Measurements from ENCODE around the gene PLEKHG5.
"Not testable (repeated sequence)": the region's sequence is repeated elsewhere in the genome, so short reads cannot be mapped to it uniquely, and the experiment has no call there.

The PLEKHG5 gene

GRCh38 chr1:6445062-6445763, 46.3 kb downstream of the PLEKHG5 start:
- peak; percentile 68 for DNase-seq (ENCODE audit: low spot score)

- no peak for DNase-seq (ENCODE audit: low spot score)
Measured at GRCh38 chr1:6444377-6444776, 47.1 kb downstream of the PLEKHG5 start.

- DNase-seq (ENCODE audit: low spot score): no peak
Measured at GRCh38 chr1:6443339-6444115, 47.9 kb downstream of the PLEKHG5 start.

- no peak for DNase-seq (ENCODE audit: low spot score)
Measured at GRCh38 chr1:6441586-6441985, 49.9 kb downstream of the PLEKHG5 start.

GRCh38 chr1:6440198-6441126, 51.0 kb downstream of the PLEKHG5 start:
- peak; percentile 80 for DNase-seq (ENCODE audit: low spot score)

- DNase-seq (ENCODE audit: low spot score): peak; percentile 81
Measured at GRCh38 chr1:6438047-6438525, 53.4 kb downstream of the PLEKHG5 start.

- not testable (repeated sequence) for DNase-seq (ENCODE audit: low spot score)
Measured at GRCh38 chr1:6437012-6437700, 54.3 kb downstream of the PLEKHG5 start.

GRCh38 chr1:6436277-6436676, 55.2 kb downstream of the PLEKHG5 start:
- not testable (repeated sequence) for DNase-seq (ENCODE audit: low spot score)

GRCh38 chr1:6435547-6435946, 55.9 kb downstream of the PLEKHG5 start:
- no peak for DNase-seq (ENCODE audit: low spot score)

GRCh38 chr1:6435129-6435528, 56.3 kb downstream of the PLEKHG5 start:
- no peak for DNase-seq (ENCODE audit: low spot score)

GRCh38 chr1:6434186-6434585, 57.3 kb downstream of the PLEKHG5 start:
- DNase-seq (ENCODE audit: low spot score): no peak

GRCh38 chr1:6431645-6432579, 59.6 kb downstream of the PLEKHG5 start:
- not testable (repeated sequence) for DNase-seq (ENCODE audit: low spot score)

GRCh38 chr1:6429660-6430411, 61.6 kb downstream of the PLEKHG5 start:
- DNase-seq (ENCODE audit: low spot score): not testable (repeated sequence)

- DNase-seq (ENCODE audit: low spot score): not testable (repeated sequence)
Measured at GRCh38 chr1:6428453-6428852, 63.0 kb downstream of the PLEKHG5 start.

- no peak for DNase-seq (ENCODE audit: low spot score)
Measured at GRCh38 chr1:6427441-6428390, 63.8 kb downstream of the PLEKHG5 start.

GRCh38 chr1:6426972-6427350, 64.5 kb downstream of the PLEKHG5 start:
- no peak for DNase-seq (ENCODE audit: low spot score)

GRCh38 chr1:6426277-6426971, 65.0 kb downstream of the PLEKHG5 start:
- no peak for DNase-seq (ENCODE audit: low spot score)

GRCh38 chr1:6425658-6426057, 65.8 kb downstream of the PLEKHG5 start:
- no peak for DNase-seq (ENCODE audit: low spot score)
